Hematopoietic multipotent progenitor cell treated with erythropoietin and hydrocortisone succinate and interleukin-3 and kit ligand, for 6 days (in vitro differentiated cells): ENCODE measurements around the gene GNPAT.

Source experiments
- DNase-seq: peaks from one replicate; pipeline ENCODE4 v3.0.0-alpha.2; 2015

The GNPAT gene

GRCh38 chr1:231213831-231214573 is 27.0 kb upstream of the GNPAT start:
- no peak for DNase-seq

GRCh38 chr1:231214918-231215680 is 25.9 kb upstream of the GNPAT start:
- DNase-seq, result no peak

DNA sequence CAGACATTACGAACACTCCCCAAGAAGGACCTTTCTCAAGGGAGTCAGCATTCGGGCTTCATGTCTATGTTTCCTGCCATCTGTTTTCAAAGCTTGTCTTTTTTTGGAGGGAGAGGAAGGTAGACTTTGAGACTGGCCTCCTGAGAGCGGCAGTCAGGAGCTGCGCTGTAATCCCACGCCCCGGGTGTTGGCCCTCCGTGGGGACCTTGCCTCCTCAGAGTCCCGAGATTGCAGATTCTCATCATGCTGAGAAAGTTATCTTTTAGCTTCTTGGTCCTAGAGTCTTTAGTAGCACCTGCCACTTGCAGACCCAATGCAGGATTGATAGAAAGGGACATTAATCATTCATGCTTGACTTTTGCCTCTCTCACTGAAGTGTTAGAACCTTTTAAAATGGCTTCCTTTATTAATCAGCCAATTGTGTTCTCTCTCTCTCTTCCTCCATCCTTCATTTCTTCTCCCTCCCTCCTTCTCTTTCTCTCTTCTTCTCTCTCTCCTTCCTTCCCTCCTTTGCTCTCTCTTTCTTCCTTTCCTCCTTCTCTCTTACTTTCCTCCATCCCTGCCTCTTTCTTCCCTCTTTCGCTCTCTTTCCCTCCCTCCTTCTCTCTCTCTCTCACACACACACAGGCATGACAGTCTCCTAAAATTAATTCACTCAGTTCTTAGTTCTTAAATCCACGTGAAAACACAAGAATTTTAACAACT is 25.2 kb upstream of the GNPAT start:
- no peak for DNase-seq

DNA sequence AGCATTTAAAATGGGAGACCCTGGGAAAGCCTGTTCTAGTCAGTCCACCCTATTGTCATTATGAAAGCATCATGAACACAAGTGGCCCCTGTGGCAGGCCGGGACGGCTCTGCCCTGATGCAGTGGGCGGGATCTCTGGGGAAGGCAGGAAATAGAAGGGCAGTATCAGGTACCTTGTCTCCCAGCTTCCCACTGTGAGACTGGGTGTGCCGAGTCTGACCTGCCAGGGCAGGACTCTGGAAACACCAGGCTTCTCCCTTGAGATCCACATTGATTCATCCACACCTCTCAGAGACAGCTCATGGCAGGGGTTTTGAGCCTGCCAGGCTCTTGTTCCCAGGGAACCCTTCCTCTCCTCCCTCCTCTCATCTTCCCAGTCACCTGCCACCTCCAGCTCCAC is 24.5 kb upstream of the GNPAT start:
- no peak for DNase-seq

GRCh38 chr1:231217056-231217455 is 24.0 kb upstream of the GNPAT start:
- no peak for DNase-seq

GRCh38 chr1:231218078-231218477 is 22.9 kb upstream of the GNPAT start:
- DNase-seq, result no peak

DNA sequence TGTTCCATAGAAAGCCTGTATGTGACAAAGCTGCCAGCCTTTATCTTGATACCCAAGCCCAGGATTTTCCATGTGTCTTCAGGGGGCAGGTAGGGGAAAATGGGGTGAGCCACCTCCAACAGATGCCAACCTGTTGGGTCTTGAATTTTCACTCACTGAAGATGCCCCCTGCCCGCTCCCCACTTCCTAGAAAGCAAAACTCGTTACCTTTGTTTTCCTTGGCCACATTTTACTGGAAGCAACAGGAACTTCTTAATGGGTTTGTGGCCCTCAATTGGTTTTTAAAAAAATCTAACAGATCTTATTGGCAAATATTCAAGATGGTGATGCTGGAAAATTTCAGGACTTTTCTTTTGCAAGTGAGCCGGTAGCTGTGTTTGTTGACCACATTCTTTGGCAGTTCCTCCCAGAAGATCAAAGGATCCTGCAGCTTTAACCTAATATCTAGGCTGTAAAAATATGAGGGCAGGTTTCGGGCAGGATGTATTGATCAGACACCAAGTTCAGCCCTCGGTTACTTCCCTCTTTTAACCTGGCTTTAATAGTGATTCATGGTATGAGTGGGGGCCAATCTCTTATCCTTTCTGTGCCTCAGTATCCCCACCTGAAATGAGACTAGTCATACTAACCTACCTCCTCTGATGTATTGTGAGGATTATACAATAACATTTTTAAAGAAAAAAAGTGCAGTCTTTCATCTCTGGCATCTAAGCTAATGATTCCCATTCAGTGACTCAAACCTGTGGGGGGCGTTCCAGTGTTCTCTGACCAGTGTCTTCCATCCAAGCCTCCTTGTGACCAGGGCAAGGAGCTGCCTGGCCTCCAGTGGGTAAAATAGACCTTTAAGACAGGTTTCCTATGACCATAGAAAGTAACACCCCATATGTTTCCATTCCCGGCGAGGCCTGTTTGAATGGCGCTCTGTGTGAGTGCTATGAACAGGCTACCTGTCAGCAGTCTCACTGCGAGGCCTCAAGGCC is 21.3 kb upstream of the GNPAT start:
- DNase-seq, result no peak

DNA sequence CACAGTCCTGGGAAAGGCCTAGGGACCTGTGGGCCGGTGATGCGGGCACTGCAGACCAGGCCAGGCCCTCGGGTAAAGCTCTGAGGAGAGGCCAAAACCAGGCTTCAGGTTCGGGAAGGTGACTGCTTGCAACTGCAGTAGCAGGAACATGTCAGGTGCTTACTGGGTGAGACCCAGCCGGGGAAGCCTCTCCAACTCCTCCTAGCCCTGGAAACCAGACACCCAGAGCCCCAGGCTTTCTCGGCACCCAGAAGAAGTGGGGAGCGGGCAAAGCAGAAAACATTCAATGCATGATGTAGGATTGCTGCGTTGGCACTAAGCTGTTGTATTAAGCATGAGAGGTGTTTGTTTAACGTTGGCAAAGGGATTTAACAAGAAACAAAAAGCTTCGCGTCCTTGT is 20.2 kb upstream of the GNPAT start:
- no peak for DNase-seq

DNA sequence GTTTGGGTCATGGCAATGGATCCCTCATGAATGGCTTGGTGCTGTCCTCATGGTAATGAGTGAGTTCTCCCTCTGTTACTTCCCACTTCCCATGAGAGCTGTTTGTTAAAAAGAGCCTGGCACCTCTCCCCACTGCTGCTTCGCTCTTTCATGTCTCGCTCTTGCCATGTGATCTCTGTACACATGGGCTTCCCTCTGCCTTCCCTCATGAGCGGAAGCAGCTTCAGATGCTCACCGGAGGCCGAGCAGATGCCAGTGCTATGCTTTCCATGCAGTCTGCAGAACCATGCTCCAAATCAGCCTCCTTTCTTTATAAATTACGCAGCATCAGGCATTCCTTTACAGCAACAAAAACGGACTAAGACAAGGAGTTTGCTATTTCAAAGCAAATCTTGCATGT is 14.9 kb upstream of the GNPAT start:
- DNase-seq, result no peak

- no peak for DNase-seq
Observed at GRCh38 chr1:231231511-231231910, 9.5 kb upstream of the GNPAT start.

GRCh38 chr1:231232870-231233734 is 7.9 kb upstream of the GNPAT start:
- DNase-seq, result no peak

GRCh38 chr1:231233735-231234417 is 7.1 kb upstream of the GNPAT start:
- peak; percentile 38 for DNase-seq

- DNase-seq, result no peak
Observed at GRCh38 chr1:231234506-231234905, 6.5 kb upstream of the GNPAT start.

DNA sequence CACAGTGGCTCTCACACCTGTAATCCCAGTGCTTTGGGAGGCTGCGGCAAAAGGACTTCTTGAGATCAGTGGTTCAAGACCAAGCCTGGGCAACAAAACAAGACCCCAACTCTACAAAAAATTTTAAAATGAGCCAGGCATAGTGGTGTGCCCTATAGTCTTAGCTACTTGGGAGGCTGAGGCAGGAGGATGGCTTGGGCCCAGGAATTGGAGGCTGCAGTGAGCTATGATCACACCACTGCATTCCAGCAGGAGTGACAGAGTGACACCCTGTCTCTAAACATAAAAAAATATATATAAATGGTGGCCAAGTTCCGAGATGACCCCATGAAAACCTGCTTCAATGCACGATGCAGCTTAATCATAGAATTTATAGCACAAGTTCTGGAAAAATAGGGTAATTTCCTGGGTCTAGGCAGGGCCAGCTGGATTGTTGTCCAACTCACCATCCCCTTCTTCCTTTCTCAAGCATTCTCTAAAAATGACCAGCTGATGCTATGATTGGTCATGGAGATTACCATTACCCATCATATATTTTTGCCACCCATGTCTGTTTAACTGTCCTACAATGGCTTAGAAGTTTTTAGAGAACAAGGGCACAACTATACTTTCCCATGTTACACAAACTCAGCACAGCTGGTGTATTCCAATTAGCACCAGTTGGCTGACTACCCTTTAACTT is 5.3 kb upstream of the GNPAT start:
- DNase-seq, result no peak

GRCh38 chr1:231236208-231236591 is 4.8 kb upstream of the GNPAT start:
- DNase-seq, result no peak

GRCh38 chr1:231236938-231237337 is 4.1 kb upstream of the GNPAT start:
- no peak for DNase-seq

- no peak for DNase-seq
Observed at GRCh38 chr1:231238298-231238697, 2.7 kb upstream of the GNPAT start.

DNA sequence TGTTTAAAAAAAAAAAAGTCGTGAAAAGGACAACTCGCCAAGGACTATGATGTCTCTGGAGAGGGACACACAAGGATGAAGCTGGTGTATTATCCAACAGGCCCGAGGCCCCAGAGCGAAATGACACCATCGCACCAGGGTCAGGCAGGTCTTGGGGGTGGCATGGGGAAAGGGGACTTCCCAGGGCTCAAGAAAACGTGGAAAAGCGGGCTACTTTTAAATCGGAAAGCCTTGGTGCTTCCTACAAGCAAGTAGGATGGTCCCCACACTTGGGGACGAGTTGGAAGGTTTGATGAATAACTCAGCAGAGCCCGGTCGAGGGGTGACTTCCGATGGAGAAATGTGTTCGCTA is 505 bp upstream of the GNPAT start:
- peak; percentile 44 for DNase-seq

- DNase-seq, result peak; percentile 69
Observed at GRCh38 chr1:231241750-231242149, 738 bp downstream of the GNPAT start.

GRCh38 chr1:231242516-231243198 is 1.6 kb downstream of the GNPAT start:
- peak; percentile 50 for DNase-seq
